ENCODE measurements around the gene WBP1. TPM values are rescaled to one million over a fixed set of nuclear protein-coding genes. Genes with fewer than 3 reads are reported as not detected.

Gene WBP1
- total RNA-seq, 4 donors from 2014 or later: 44.2 to 91.5 (median 47.0) TPM

DNA sequence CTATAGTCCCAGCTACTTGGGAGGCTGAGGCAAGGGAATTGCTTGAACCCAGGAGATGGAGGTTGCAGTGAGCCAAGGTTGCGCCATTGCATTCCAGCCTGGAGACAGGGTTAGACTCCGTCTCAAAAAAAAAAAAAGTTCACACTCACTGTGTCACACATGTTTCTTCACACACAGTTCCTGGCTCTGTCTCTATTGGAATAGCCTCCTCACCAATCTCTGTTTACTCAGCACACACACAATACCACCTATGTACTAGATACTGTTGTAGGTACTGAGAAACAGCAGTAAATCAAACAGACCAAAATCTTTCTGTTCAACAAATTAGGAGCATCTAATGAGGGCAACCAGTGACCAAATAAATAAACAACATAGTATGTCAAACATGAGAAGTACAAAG is 27.9 kb downstream of the WBP1 start:
- 75 to 100% methylated on average over 1 to 2 of the region's 2 CpGs for WGBS, 2 donors (ENCODE audit: low coverage in 1 of 2)
- H3K36me3 ChIP-seq: peaks cover 0 to 73% of the 10 kb centered on the region in 2 donors
- H3K27me3 ChIP-seq: no peaks in the 10 kb centered on the region
- H3K4me3 ChIP-seq: no peak overlapping the region
- H3K9me3 ChIP-seq: no peaks in the 10 kb centered on the region
- H3K27ac ChIP-seq: no peak overlapping the region
- ATAC-seq: no peak
- TF ChIP-seq EP300 (IDR thresholded peaks at IDR 0.05) (no peak), POLR2A (IDR thresholded peaks at IDR 0.05) (no peak), POLR2AphosphoS5 (IDR thresholded peaks at IDR 0.05) (no peak)
- TF ChIP-seq, protein P1, sequence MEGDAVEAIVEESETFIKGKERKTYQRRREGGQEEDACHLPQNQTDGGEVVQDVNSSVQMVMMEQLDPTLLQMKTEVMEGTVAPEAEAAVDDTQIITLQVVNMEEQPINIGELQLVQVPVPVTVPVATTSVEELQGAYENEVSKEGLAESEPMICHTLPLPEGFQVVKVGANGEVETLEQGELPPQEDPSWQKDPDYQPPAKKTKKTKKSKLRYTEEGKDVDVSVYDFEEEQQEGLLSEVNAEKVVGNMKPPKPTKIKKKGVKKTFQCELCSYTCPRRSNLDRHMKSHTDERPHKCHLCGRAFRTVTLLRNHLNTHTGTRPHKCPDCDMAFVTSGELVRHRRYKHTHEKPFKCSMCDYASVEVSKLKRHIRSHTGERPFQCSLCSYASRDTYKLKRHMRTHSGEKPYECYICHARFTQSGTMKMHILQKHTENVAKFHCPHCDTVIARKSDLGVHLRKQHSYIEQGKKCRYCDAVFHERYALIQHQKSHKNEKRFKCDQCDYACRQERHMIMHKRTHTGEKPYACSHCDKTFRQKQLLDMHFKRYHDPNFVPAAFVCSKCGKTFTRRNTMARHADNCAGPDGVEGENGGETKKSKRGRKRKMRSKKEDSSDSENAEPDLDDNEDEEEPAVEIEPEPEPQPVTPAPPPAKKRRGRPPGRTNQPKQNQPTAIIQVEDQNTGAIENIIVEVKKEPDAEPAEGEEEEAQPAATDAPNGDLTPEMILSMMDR (IDR thresholded peaks at IDR 0.05): no peak
- peaks cover 0 to 27% (median 16%) of the 10 kb centered on the region in 3 donors for H3K4me1 ChIP-seq

GRCh38 chr2:74488643-74489481 is 30.6 kb downstream of the WBP1 start:
- WGBS, 2 donors (ENCODE audit: low coverage in 1 of 2): 88 to 92% methylated on average over 5 to 6 of the region's 9 CpGs
- no peaks in the 10 kb centered on the region for H3K9me3 ChIP-seq
- peaks cover 0 to 95% of the 10 kb centered on the region in 2 donors for H3K36me3 ChIP-seq
- H3K4me3 ChIP-seq: no peak overlapping the region
- no peaks in the 10 kb centered on the region for H3K27me3 ChIP-seq
- no peak for ATAC-seq
- H3K4me1 ChIP-seq: peaks cover 0 to 8% (median 2%) of the 10 kb centered on the region in 3 donors
- no peak overlapping the region for H3K27ac ChIP-seq
- TF ChIP-seq, protein P1 (IDR thresholded peaks at IDR 0.05): no peak

DNA sequence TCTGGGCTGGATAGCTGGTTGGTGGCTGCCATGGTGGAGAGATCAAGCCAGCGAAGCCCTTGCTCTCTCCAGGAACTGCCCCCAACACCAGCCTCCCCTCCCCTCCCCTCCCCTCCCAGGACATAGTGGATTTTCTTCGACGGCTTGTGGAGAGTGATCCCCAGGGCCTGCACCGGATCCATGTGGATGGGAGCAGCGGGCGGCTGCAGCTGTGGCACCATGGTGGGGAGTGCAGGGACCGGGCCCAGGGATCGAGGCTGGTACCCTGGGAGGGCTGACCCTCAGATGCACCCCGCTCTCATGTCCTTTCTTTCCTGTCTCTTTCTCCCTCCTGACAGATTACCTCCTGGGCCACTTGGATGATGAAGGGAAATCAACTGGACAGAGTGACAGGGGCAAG is 31.7 kb downstream of the WBP1 start:
- no peaks in the 10 kb centered on the region for H3K9me3 ChIP-seq
- TF ChIP-seq EP300 (IDR thresholded peaks at IDR 0.05) (no peak), POLR2A (IDR thresholded peaks at IDR 0.05) (no peak), POLR2AphosphoS5 (IDR thresholded peaks at IDR 0.05) (no peak)
- TF ChIP-seq, protein P1 (IDR thresholded peaks at IDR 0.05): no peak
- 88% methylated on average over 1 of the region's 9 CpGs; no CpG with 5 or more reads in 1 of the 2 donors for WGBS, 2 donors (ENCODE audit: low coverage in 1 of 2)
- peaks cover 0 to 100% of the 10 kb centered on the region in 2 donors for H3K36me3 ChIP-seq
- H3K27me3 ChIP-seq: no peaks in the 10 kb centered on the region
- H3K27ac ChIP-seq: no peak overlapping the region
- no peak overlapping the region for H3K4me3 ChIP-seq
- ATAC-seq: no peak
- no peaks in the 10 kb centered on the region for H3K4me1 ChIP-seq

- ATAC-seq: no peak
- Histone ChIP-seq H3K4me3 (no peak overlapping the region), H3K9me3 (no peaks in the 10 kb centered on the region), H3K36me3 (peaks cover 0 to 81% of the 10 kb centered on the region in 2 donors), H3K27ac (no peak overlapping the region), H3K27me3 (peaks cover 4% of the 10 kb centered on the region), H3K4me1 (no peaks in the 10 kb centered on the region)
- TF ChIP-seq POLR2AphosphoS5 (IDR thresholded peaks at IDR 0.05): no peak
- 81 to 92% methylated on average over 6 of the region's 12 CpGs for WGBS, 2 donors (ENCODE audit: low coverage in 1 of 2)
Observed at GRCh38 chr2:74491648-74492544, 33.7 kb downstream of the WBP1 start.

DNA sequence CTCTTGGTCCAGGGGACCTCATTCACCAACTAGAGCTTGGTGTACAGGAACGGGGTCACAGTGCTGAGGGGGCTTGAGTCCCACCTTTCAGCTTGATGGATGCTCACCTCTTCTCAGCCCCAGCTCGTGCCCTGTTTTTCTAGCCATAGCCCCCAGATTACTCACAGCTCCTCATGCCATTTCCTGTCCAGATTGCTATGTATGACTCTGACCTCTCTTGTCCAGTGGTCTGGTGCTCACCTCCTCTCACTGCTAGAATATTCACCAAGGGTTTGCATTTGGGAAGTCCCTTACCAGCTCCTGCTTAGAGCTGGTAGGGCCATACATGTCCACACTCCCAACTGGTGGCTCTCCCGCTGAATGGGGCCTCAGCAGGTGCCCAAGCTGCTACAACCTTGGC is 35.3 kb downstream of the WBP1 start:
- Histone ChIP-seq H3K36me3 (peaks cover 0 to 65% of the 10 kb centered on the region in 2 donors), H3K9me3 (no peaks in the 10 kb centered on the region), H3K4me3 (no peak overlapping the region), H3K27me3 (peaks cover 21% of the 10 kb centered on the region), H3K4me1 (peaks cover 0 to 14% (median 12%) of the 10 kb centered on the region in 3 donors), H3K27ac (no peak overlapping the region)
- no peak for TF ChIP-seq EP300 (IDR thresholded peaks at IDR 0.05)
- TF ChIP-seq POLR2AphosphoS5 (IDR thresholded peaks at IDR 0.05): no peak
- TF ChIP-seq POLR2A (IDR thresholded peaks at IDR 0.05): no peak
- TF ChIP-seq, protein P1 (IDR thresholded peaks at IDR 0.05): no peak
- no peak for ATAC-seq
- WGBS, 2 donors (ENCODE audit: low coverage in 1 of 2): 68 to 86% methylated on average over 3 of the region's 3 CpGs
